Mucosa of descending colon (tissue), 3 donors: ENCODE measurements around the gene CBR3. TPM values are rescaled to one million over a fixed set of nuclear protein-coding genes. Genes with fewer than 3 reads are reported as not detected.
"Not testable (repeated sequence)": the region's sequence is repeated elsewhere in the genome, so short reads cannot be mapped to it uniquely, and the experiment has no call there.

Experiments
- ATAC-seq: fragments of 200-7000 bp; cut with Tn5 transposase; one replicate; pipeline ENCODE4 v1.9.1; 2020; ENCODE audit warnings: mild to moderate bottlenecking, moderate library complexity
- DNase-seq, 3 donors: peaks; one replicate each; pipeline ENCODE4 v3.0.0-alpha.2; 2020
- H3K36me3 ChIP-seq: fragments of 200-600 bp; one replicate; pipeline ENCODE4 v1.8.0; 2021; ENCODE audit warnings: low read depth, mild to moderate bottlenecking
- H3K4me1 ChIP-seq: fragments of 200-600 bp; one replicate; pipeline ENCODE4 v1.8.0; 2021; ENCODE audit warnings: low read depth, mild to moderate bottlenecking
- H3K4me3 ChIP-seq: fragments of 200-600 bp; one replicate; pipeline ENCODE4 v1.8.0; 2021; ENCODE audit warnings: mild to moderate bottlenecking
- H3K9me3 ChIP-seq: fragments of 200-600 bp; one replicate; pipeline ENCODE4 v1.8.0; 2021; ENCODE audit warnings: mild to moderate bottlenecking
- CTCF ChIP-seq: fragments of 200-600 bp; IDR thresholded peaks from one replicate; pipeline ENCODE4 v1.8.0; 2022; ENCODE audit warnings: antibody characterized with exemption, mild to moderate bottlenecking
- intact Hi-C, 2 donors: fragments of 100-400 bp; cut with DNase I in 1 of 2; cut with micrococcal nuclease in 1 of 2; formaldehyde crosslinking; loops; one replicate each; pipeline versions ENCODE4 v1.11.0 to v1.11.1; 2022; cut with DNase I, micrococcal nuclease
- total RNA-seq, 3 donors: library from RNA; stranded (reverse); fragmentation: NEBNext Ultra II Directional in 2 of 3; extraction: Animal tissue kit (Norgen Biotek cat#: 25700) in 2 of 3; gene quantifications; one replicate each; pipeline versions ENCODE4 v1.2.1 to v1.2.4, GENCODE V29; 2021 to 2023
- donor health status: DM: no; HTN: no; CAD: no; lungs with moderate emphysema.
- donor health status: DM: no; HTN: no; CAD: no.
- donor health status: DM: no; HTN: yes; CAD: no.

CBR3 gene
- total RNA-seq, 3 donors from 2014 or later, result 0.75 to 5.0 (median 4.1) TPM

- H3K36me3 ChIP-seq, result no peaks in the 10 kb centered on the region
- no peak for TF ChIP-seq CTCF
- H3K4me1 ChIP-seq, result peaks cover 9% of the 10 kb centered on the region
- ATAC-seq (no peak), DNase-seq (no peak)
- no peaks in the 10 kb centered on the region for H3K9me3 ChIP-seq
- H3K4me3 ChIP-seq, result no peak overlapping the region
- intact Hi-C loops, result no loop called here
These were observed 7.5 kb upstream of the CBR3 start for GRCh38 chr21:36127250-36127904.

DNA sequence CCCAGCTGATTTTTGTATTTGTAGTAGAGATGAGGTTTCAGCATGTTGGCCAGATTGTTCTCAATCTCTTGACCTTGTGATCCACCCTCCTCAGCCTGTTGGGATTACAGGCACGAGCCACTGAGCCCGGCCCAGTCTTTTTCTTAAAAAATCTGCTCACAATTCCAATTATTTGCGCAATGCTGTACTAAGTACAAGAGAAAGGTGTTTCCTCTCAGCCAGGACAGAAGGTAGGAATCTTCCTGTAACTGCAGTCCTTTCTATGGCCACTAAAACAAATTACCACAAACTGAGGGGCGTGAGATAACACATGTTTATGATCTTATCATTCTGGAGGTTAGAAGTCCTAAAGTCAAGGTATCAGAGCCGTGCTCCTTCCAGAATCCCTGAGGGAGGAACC, 6.9 kb upstream of the CBR3 start:
- ATAC-seq (no peak), DNase-seq (no peak)
- Histone ChIP-seq H3K4me3 (no peak overlapping the region), H3K4me1 (peaks cover 9% of the 10 kb centered on the region), H3K9me3 (no peaks in the 10 kb centered on the region), H3K36me3 (no peaks in the 10 kb centered on the region)
- intact Hi-C loops, result no loop called here
- no peak for TF ChIP-seq CTCF

- no peak for TF ChIP-seq CTCF
- peaks cover 13% of the 10 kb centered on the region for H3K4me1 ChIP-seq
- DNase-seq (no peak), ATAC-seq (no peak)
- intact Hi-C loops, result no loop called here
- no peaks in the 10 kb centered on the region for H3K36me3 ChIP-seq
- no peak overlapping the region for H3K4me3 ChIP-seq
- H3K9me3 ChIP-seq, result no peaks in the 10 kb centered on the region
These were observed 5.7 kb upstream of the CBR3 start for GRCh38 chr21:36129219-36129618.

DNA sequence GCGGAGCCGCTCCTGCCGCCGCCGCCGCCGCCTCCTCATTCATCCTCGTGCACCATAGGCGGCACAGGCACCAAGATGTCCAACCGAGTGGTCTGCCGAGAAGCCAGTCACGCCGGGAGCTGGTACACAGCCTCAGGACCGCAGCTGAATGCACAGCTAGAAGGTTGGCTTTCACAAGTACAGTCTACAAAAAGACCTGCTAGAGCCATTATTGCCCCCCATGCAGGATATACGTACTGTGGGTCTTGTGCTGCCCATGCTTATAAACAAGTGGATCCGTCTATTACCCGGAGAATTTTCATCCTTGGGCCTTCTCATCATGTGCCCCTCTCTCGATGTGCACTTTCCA, 4.5 kb upstream of the CBR3 start:
- H3K4me3 ChIP-seq, intact Hi-C loops, ATAC-seq, DNase-seq, H3K9me3 ChIP-seq, H3K36me3 ChIP-seq: not testable (repeated sequence)
- peaks cover 21% of the 10 kb centered on the region for H3K4me1 ChIP-seq

DNA sequence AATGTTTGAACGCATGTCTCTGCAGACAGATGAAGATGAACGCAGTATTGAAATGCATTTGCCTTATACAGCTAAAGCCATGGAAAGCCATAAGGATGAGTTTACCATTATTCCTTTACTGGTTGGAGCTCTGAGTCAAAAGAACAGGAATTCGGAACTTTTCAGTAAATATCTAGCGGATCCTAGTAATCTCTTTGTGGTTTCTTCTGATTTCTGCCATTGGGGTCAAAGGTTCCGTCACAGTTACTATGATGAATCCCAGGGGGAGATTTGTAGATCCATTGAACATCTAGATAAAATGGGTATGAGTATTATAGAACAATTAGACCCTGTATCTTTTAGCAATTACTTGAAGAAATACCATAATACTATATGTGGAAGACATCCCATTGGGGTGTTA, 4.0 kb upstream of the CBR3 start:
- ATAC-seq, intact Hi-C loops, H3K36me3 ChIP-seq, H3K9me3 ChIP-seq, DNase-seq, H3K4me3 ChIP-seq: not testable (repeated sequence)
- peaks cover 16% of the 10 kb centered on the region for H3K4me1 ChIP-seq

DNA sequence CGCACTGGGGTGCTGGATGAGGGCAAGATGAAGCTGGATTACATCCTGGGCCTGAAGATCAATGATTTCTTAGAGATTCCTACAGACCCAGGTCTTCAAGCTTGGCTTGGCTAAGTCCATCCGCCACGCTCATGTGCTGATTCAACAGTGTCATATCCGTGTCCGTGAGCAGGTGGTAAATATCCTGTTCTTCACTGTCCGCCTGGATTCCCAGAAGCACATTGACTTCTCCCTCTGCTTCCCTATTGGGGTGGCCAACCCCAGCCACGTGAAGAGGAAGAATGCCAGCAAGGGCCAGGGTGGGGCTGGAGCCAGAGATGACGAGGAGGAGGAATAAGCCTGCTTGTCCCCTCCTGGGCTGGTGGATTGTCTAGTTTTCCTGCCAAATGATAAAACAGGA, 2.2 kb upstream of the CBR3 start:
- intact Hi-C loops, result no loop called here
- no peaks in the 10 kb centered on the region for H3K36me3 ChIP-seq
- DNase-seq, result peak; percentile 60 to 73 (median 71)
- no peak for TF ChIP-seq CTCF
- peaks cover 21% of the 10 kb centered on the region for H3K4me1 ChIP-seq
- peak; percentile 37 for ATAC-seq
- no peaks in the 10 kb centered on the region for H3K9me3 ChIP-seq
- H3K4me3 ChIP-seq, result no peak overlapping the region
